Ovary (tissue), 9 donors: ENCODE measurements around the gene ARHGEF7. TPM values are rescaled to one million over a fixed set of nuclear protein-coding genes. Genes with fewer than 3 reads are reported as not detected.

ENCODE experiments used
- DNase-seq, 5 donors: peaks; one replicate each; pipeline ENCODE4 v3.0.0-alpha.2; 2019 to 2020
- H3K27ac ChIP-seq, 2 donors: fragments of 200-600 bp; one replicate each; pipeline versions ENCODE4 v1.5.1 to v1.8.0; 2019 to 2022
- H3K27me3 ChIP-seq: fragments of 200-600 bp; one replicate; pipeline ENCODE4 v1.8.0; 2022
- H3K36me3 ChIP-seq: fragments of 200-600 bp; sonication (generic); one replicate; pipeline ENCODE4 v1.5.1; 2019
- H3K4me1 ChIP-seq: one replicate; pipeline ENCODE4 v1.8.1; 2013; ENCODE audit warnings: mild to moderate bottlenecking, moderate library complexity; ENCODE audit not compliant: insufficient read depth
- H3K4me3 ChIP-seq: fragments of 200-600 bp; sonication (generic); one replicate; pipeline ENCODE4 v1.5.1; 2017
- H3K9me3 ChIP-seq, 2 donors: fragments of 200-600 bp in 1 of 2; sonication (generic) in 1 of 2; one replicate each; pipeline versions ENCODE4 v1.5.1 to v1.8.1; 2013 to 2019; ENCODE audit warnings: mild to moderate bottlenecking in 1 of 2, moderate library complexity in 1 of 2
- EP300 ChIP-seq: sonication (generic); formaldehyde crosslinking; IDR thresholded peaks from one replicate; pipeline ENCODE4 v1.6.1; 2017; ENCODE audit warnings: antibody characterized with exemption
- POLR2A ChIP-seq: fragments of 450-650 bp; IDR thresholded peaks from one replicate; pipeline ENCODE4 v1.6.1; 2017; ENCODE audit warnings: antibody characterized with exemption, mild to moderate bottlenecking, moderate library complexity
- WGBS, 3 donors: extraction: QIAGEN DNeasy Blood & Tissue Kit in 1 of 3; methylation state at CpG; one replicate each; pipeline versions ENCODE4 v1.1.5 to v1.1.7; 2013 to 2017; 5-methylcytosine and 5-hydroxymethylcytosine counted together
- intact Hi-C, 4 donors: fragments of 100-400 bp; cut with DNase I; formaldehyde crosslinking; loops; one replicate each; pipeline versions ENCODE4 v1.11.0 to v1.15.1; 2022 to 2023
- polyA plus RNA-seq, 2 donors: library from polyadenylated mRNA; stranded (reverse); fragments of 200-250 nt in 1 of 2; fragments of 350-450 nt in 1 of 2; fragmentation: Illumina TruSeq in 1 of 2; extraction: RNeasy Lipid Tissue Mini Kit (QIAGEN cat#74804) in 1 of 2; gene quantifications; one replicate each; pipeline ENCODE4 v1.2.3, GENCODE V29; 2013 to 2014
- total RNA-seq, 7 donors: library from RNA; depleted of rRNA in 2 of 7; stranded (reverse); fragments of >200 nt in 2 of 7; fragmentation: NEBNext Ultra II Directional in 3 of 7; extraction: Animal tissue kit (Norgen Biotek cat#: 25700) in 3 of 7; gene quantifications; one replicate each; pipeline versions ENCODE4 v1.1.0 to v1.2.4, GENCODE V29; 2016 to 2023
- TF ChIP-seq, protein P1 (sequence below), 3 donors: fragments of 450-650 bp in 2 of 3; fragments of 200-600 bp in 1 of 3; IDR thresholded peaks; one replicate each; pipeline versions ENCODE4 v1.5.1 to v1.8.0; 2016 to 2022; ENCODE audit warnings: antibody characterized with exemption in 3 of 3, mild to moderate bottlenecking in 1 of 3
- donor health status: DM: no; HTN: no; CAD: no; lungs with moderate emphysema.
- donor health status: DM: no; HTN: no; CAD: no.
- donor health status: Bipolar disorder and iron deficiency.
- donor health status: DM: yes; HTN: yes; CAD: no.
- donor health status: DM: no; HTN: no; CAD: no.
- donor health status: DM: yes; HTN: yes; CAD: no.

The ARHGEF7 gene
- total and polyA plus RNA-seq, 9 donors, result 27.6 to 58.5 (median 52.2) TPM

GRCh38 chr13:111132948-111133347 is 17.8 kb downstream of the ARHGEF7 start:
- no peak for DNase-seq
- Histone ChIP-seq H3K4me3 (no peak overlapping the region), H3K27me3 (no peaks in the 10 kb centered on the region), H3K36me3 (no peaks in the 10 kb centered on the region), H3K4me1 (no peaks in the 10 kb centered on the region), H3K9me3 (no peaks in the 10 kb centered on the region), H3K27ac (no peak overlapping the region)
- TF ChIP-seq, protein P1, sequence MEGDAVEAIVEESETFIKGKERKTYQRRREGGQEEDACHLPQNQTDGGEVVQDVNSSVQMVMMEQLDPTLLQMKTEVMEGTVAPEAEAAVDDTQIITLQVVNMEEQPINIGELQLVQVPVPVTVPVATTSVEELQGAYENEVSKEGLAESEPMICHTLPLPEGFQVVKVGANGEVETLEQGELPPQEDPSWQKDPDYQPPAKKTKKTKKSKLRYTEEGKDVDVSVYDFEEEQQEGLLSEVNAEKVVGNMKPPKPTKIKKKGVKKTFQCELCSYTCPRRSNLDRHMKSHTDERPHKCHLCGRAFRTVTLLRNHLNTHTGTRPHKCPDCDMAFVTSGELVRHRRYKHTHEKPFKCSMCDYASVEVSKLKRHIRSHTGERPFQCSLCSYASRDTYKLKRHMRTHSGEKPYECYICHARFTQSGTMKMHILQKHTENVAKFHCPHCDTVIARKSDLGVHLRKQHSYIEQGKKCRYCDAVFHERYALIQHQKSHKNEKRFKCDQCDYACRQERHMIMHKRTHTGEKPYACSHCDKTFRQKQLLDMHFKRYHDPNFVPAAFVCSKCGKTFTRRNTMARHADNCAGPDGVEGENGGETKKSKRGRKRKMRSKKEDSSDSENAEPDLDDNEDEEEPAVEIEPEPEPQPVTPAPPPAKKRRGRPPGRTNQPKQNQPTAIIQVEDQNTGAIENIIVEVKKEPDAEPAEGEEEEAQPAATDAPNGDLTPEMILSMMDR (IDR thresholded peaks at IDR 0.05), result no peak
- TF ChIP-seq EP300 (no peak), POLR2A (no peak)
- intact Hi-C loops, result no loop called here
- 85 to 86% (median 85%) methylated on average over 7 of the region's 7 CpGs for WGBS, 3 donors

GRCh38 chr13:111139452-111139851 is 24.3 kb downstream of the ARHGEF7 start:
- no peaks in the 10 kb centered on the region for H3K9me3 ChIP-seq
- H3K4me3 ChIP-seq, result no peak overlapping the region
- H3K27ac ChIP-seq, result no peak overlapping the region
- DNase-seq, result no peak
- intact Hi-C loops, result no loop called here
- no peaks in the 10 kb centered on the region for H3K4me1 ChIP-seq
- no peaks in the 10 kb centered on the region for H3K36me3 ChIP-seq
- H3K27me3 ChIP-seq, result no peaks in the 10 kb centered on the region
- 88 to 94% (median 91%) methylated on average over 9 of the region's 9 CpGs for WGBS, 3 donors
- TF ChIP-seq EP300 (no peak), POLR2A (no peak)
- TF ChIP-seq, protein P1 (IDR thresholded peaks at IDR 0.05), result no peak

- H3K27me3 ChIP-seq, result no peaks in the 10 kb centered on the region
- H3K27ac ChIP-seq, result no peak overlapping the region
- H3K36me3 ChIP-seq, result no peaks in the 10 kb centered on the region
- H3K9me3 ChIP-seq, result no peaks in the 10 kb centered on the region
- H3K4me1 ChIP-seq, result no peaks in the 10 kb centered on the region
- no peak for DNase-seq
- no peak overlapping the region for H3K4me3 ChIP-seq
- TF ChIP-seq POLR2A (no peak), EP300 (no peak)
- TF ChIP-seq, protein P1 (IDR thresholded peaks at IDR 0.05), result no peak
- intact Hi-C loops, result no loop called here
- 82 to 84% (median 83%) methylated on average over 9 of the region's 9 CpGs for WGBS, 3 donors
Observed at GRCh38 chr13:111139873-111140561, 24.9 kb downstream of the ARHGEF7 start.

DNA sequence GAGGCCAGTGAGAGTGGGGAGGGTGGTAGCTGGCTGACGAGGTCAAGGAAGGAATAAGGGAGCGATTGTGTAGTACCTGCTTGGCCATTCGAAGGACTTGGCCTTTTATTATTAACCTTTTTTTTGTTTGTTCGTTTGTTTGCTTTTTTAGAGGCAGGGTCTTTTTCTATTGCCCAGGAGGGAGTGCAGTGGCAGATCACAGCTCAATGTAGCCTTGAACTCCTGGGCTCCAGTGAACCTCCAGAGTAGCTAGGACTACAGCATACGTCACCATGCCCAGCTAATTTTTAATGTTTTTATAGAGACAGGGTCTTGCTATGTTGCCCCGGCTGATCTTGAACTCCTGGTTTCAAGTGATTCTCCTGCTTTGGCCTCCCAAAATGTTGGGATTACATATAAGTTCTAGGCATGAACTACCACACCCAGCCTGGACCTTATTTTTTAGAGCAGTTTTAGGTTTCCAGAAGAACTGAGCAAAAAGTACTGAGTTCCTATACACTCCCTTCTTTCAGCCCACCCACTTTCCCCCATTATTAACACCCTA is 25.5 kb downstream of the ARHGEF7 start:
- Histone ChIP-seq H3K4me1 (no peaks in the 10 kb centered on the region), H3K27me3 (no peaks in the 10 kb centered on the region), H3K4me3 (no peak overlapping the region), H3K9me3 (no peaks in the 10 kb centered on the region), H3K36me3 (no peaks in the 10 kb centered on the region), H3K27ac (no peak overlapping the region)
- DNase-seq, result no peak
- 90 to 92% (median 90%) methylated on average over 6 of the region's 6 CpGs for WGBS, 3 donors
- intact Hi-C loops, result no loop called here
- TF ChIP-seq POLR2A (no peak), EP300 (no peak)
- TF ChIP-seq, protein P1 (IDR thresholded peaks at IDR 0.05), result no peak
